Prostate gland (tissue), 2 donors: ENCODE measurements around the gene REEP3. TPM values are rescaled to one million over a fixed set of nuclear protein-coding genes. Genes with fewer than 3 reads are reported as not detected.
"Not testable (repeated sequence)": the region's sequence is repeated elsewhere in the genome, so short reads cannot be mapped to it uniquely, and the experiment has no call there.

Experiments used
- DNase-seq: peaks from one replicate; pipeline ENCODE4 v3.0.0-alpha.2; 2019; ENCODE audit warnings: low spot score
- H3K27ac ChIP-seq, 2 donors: fragments of 200-600 bp; sonication (generic); 2 replicates each; pipeline ENCODE4 v1.5.1; 2017 to 2019
- H3K27me3 ChIP-seq: fragments of 200-600 bp; sonication (generic); replicated peaks from 2 replicates; pipeline ENCODE4 v1.5.1; 2019; ENCODE audit not compliant: insufficient read depth
- H3K36me3 ChIP-seq, 2 donors: fragments of 200-600 bp; sonication (generic); 1 replicate in 1 of 2; 2 replicates in 1 of 2; pipeline versions ENCODE4 v1.5.1 to v1.8.1; 2017 to 2019
- H3K4me1 ChIP-seq: fragments of 200-600 bp; sonication (generic); replicated peaks from 2 replicates; pipeline ENCODE4 v1.5.1; 2019
- H3K4me3 ChIP-seq, 2 donors: fragments of 200-600 bp; sonication (generic); 2 replicates each; pipeline ENCODE4 v1.5.1; 2017 to 2019
- H3K9me3 ChIP-seq: fragments of 200-600 bp; sonication (generic); 2 replicates; pipeline ENCODE4 v1.5.1; 2017
- CTCF ChIP-seq, 4 experiments: fragments of 200-600 bp in 2 of 4; fragments of 450-650 bp in 2 of 4; sonication (generic) in 2 of 4; IDR thresholded peaks; 1 replicate in 3 of 4; 2 replicates in 1 of 4; pipeline ENCODE4 v1.5.1; 2016 to 2019; ENCODE audit warnings: antibody characterized with exemption in 4 of 4, mild to moderate bottlenecking in 2 of 4, moderate library complexity in 2 of 4
- POLR2A ChIP-seq: fragments of 450-650 bp; IDR thresholded peaks from one replicate; pipeline ENCODE4 v1.6.1; 2016; ENCODE audit warnings: antibody characterized with exemption, mild to moderate bottlenecking
- POLR2AphosphoS5 ChIP-seq: sonication (generic); formaldehyde crosslinking; IDR thresholded peaks from one replicate; pipeline ENCODE4 v1.6.1; 2017; ENCODE audit warnings: antibody characterized with exemption
- WGBS: methylation state at CpG from one replicate; pipeline ENCODE4 v1.1.5; 2018; 5-methylcytosine and 5-hydroxymethylcytosine counted together
- intact Hi-C: fragments of 100-400 bp; cut with DNase I; formaldehyde crosslinking; loops from one replicate; pipeline ENCODE4 v1.14.2; 2022
- total RNA-seq, 2 donors: library from RNA; depleted of rRNA; stranded (reverse); fragments of >200 nt; gene quantifications; one replicate each; pipeline ENCODE4 v1.1.0, GENCODE V29; 2016

The REEP3 gene
- total RNA-seq, 2 donors from 2014 or later, result 32.0 to 52.4 TPM

- Histone ChIP-seq H3K4me3 (no peak overlapping the region), H3K27ac (no peak overlapping the region), H3K4me1 (no peaks in the 10 kb centered on the region), H3K27me3 (no peaks in the 10 kb centered on the region), H3K9me3 (no peaks in the 10 kb centered on the region), H3K36me3 (no peaks in the 10 kb centered on the region)
- intact Hi-C loops, result no loop called here
- TF ChIP-seq POLR2A, result no peak
- no peak for TF ChIP-seq CTCF (IDR thresholded peaks at IDR 0.05)
- no peak for TF ChIP-seq POLR2AphosphoS5
- 95% methylated on average over 5 of the region's 5 CpGs for WGBS
- no peak for DNase-seq
Measured at GRCh38 chr10:63661347-63661746, 140.1 kb downstream of the REEP3 start.

GRCh38 chr10:63664341-63664885, 143.2 kb downstream of the REEP3 start:
- no peak for DNase-seq
- H3K4me1 ChIP-seq, result no peaks in the 10 kb centered on the region
- TF ChIP-seq CTCF (IDR thresholded peaks at IDR 0.05) (no peak), POLR2A (no peak), POLR2AphosphoS5 (no peak)
- H3K27ac ChIP-seq, result peak overlapping the region in 1 of 2 donors; percentile 20
- no peaks in the 10 kb centered on the region for H3K27me3 ChIP-seq
- H3K36me3 ChIP-seq, result no peaks in the 10 kb centered on the region
- WGBS, result 81% methylated on average over 13 of the region's 13 CpGs
- no peak overlapping the region for H3K4me3 ChIP-seq
- no peaks in the 10 kb centered on the region for H3K9me3 ChIP-seq
- intact Hi-C loops, result no loop called here

GRCh38 chr10:63665006-63665580, 143.9 kb downstream of the REEP3 start:
- H3K27me3 ChIP-seq, H3K4me1 ChIP-seq, H3K36me3 ChIP-seq, H3K4me3 ChIP-seq, intact Hi-C loops, H3K9me3 ChIP-seq: not testable (repeated sequence)
- DNase-seq, result peak; percentile 25
- 63% methylated on average over 10 of the region's 10 CpGs for whole genome bisulfite sequencing
- peak overlapping the region in 1 of 2 donors; percentile 20 for H3K27ac ChIP-seq
- TF ChIP-seq POLR2AphosphoS5, result peak; percentile 34

GRCh38 chr10:63665670-63666134, 144.5 kb downstream of the REEP3 start:
- WGBS, result 81% methylated on average over 4 of the region's 4 CpGs
- H3K9me3 ChIP-seq, result no peaks in the 10 kb centered on the region
- no peak for TF ChIP-seq POLR2AphosphoS5
- no peak for TF ChIP-seq CTCF (IDR thresholded peaks at IDR 0.05)
- no peak for TF ChIP-seq POLR2A
- peak overlapping the region in 1 of 2 donors; percentile 20 for H3K27ac ChIP-seq
- DNase-seq, result no peak
- no peaks in the 10 kb centered on the region for H3K4me1 ChIP-seq
- H3K27me3 ChIP-seq, result no peaks in the 10 kb centered on the region
- intact Hi-C loops, result no loop called here
- H3K4me3 ChIP-seq, result no peak overlapping the region
- H3K36me3 ChIP-seq, result no peaks in the 10 kb centered on the region

GRCh38 chr10:63666836-63667383, 145.7 kb downstream of the REEP3 start:
- Histone ChIP-seq H3K4me3 (no peak overlapping the region), H3K4me1 (no peaks in the 10 kb centered on the region), H3K36me3 (no peaks in the 10 kb centered on the region), H3K9me3 (no peaks in the 10 kb centered on the region), H3K27me3 (no peaks in the 10 kb centered on the region), H3K27ac (no peak overlapping the region)
- TF ChIP-seq POLR2A, result no peak
- TF ChIP-seq CTCF (IDR thresholded peaks at IDR 0.05), result no peak
- no peak for DNase-seq
- intact Hi-C loops, result no loop called here
- WGBS, result 47% methylated on average over 4 of the region's 4 CpGs
